Vagina (tissue), 2 donors: ENCODE results near the gene FARP2.

ENCODE experiments used
- POLR2A ChIP-seq, 2 donors: fragments of 450-650 bp; IDR thresholded peaks; one replicate each; pipeline ENCODE4 v1.6.1; 2017; ENCODE audit warnings: antibody characterized with exemption in 2 of 2, mild to moderate bottlenecking in 2 of 2, moderate library complexity in 2 of 2
- POLR2AphosphoS5 ChIP-seq, 2 donors: sonication (generic); formaldehyde crosslinking; IDR thresholded peaks; one replicate each; pipeline ENCODE4 v1.9.0; 2017; ENCODE audit warnings: antibody characterized with exemption in 2 of 2, mild to moderate bottlenecking in 2 of 2, low read depth in 1 of 2; ENCODE audit not compliant: insufficient read depth in 1 of 2
- TF ChIP-seq, protein P1 (sequence below), 3 experiments: fragments of 450-650 bp in 2 of 3; fragments of 200-600 bp in 1 of 3; sonication (generic) in 1 of 3; IDR thresholded peaks; one replicate each; pipeline ENCODE4 v1.5.1; 2017 to 2019; ENCODE audit warnings: antibody characterized with exemption in 3 of 3, mild to moderate bottlenecking in 2 of 3, moderate library complexity in 2 of 3

DNA sequence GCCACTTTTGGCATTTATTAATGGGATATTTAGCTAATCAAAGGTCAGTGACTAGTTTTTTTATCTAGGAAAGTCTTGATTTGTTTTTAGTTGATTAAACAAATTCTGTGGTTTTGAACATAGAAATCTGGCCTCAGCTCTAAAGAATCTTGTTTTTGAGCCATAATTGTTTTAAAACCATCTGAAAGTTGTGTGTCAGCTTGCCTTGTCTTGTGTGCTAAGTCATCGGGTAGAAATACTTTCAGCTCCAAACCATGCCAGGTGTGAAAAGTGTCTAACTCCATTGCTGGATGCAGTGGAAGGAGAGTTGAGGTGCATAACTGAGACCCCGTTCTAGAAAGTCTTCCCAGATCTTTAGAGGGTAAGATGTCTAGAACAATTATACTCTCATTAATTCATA is 22.7 kb downstream of the FARP2 start:
- TF ChIP-seq POLR2A (IDR thresholded peaks at IDR 0.05): no peak
- TF ChIP-seq, protein P1, sequence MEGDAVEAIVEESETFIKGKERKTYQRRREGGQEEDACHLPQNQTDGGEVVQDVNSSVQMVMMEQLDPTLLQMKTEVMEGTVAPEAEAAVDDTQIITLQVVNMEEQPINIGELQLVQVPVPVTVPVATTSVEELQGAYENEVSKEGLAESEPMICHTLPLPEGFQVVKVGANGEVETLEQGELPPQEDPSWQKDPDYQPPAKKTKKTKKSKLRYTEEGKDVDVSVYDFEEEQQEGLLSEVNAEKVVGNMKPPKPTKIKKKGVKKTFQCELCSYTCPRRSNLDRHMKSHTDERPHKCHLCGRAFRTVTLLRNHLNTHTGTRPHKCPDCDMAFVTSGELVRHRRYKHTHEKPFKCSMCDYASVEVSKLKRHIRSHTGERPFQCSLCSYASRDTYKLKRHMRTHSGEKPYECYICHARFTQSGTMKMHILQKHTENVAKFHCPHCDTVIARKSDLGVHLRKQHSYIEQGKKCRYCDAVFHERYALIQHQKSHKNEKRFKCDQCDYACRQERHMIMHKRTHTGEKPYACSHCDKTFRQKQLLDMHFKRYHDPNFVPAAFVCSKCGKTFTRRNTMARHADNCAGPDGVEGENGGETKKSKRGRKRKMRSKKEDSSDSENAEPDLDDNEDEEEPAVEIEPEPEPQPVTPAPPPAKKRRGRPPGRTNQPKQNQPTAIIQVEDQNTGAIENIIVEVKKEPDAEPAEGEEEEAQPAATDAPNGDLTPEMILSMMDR (IDR thresholded peaks at IDR 0.05): no peak
- TF ChIP-seq POLR2AphosphoS5 (IDR thresholded peaks at IDR 0.05; ENCODE audit: insufficient read depth in 1 of 2, low read depth in 1 of 2): no peak
